ENCODE data around the gene CALN1.
"Not testable (repeated sequence)": the region's sequence is repeated elsewhere in the genome, so short reads cannot be mapped to it uniquely, and the experiment has no call there.

Gene CALN1

GRCh38 chr7:72412121-72412618, at the start of gene CALN1:
Gene CALN1 (minus strand): TSS chr7:72412338.
- not testable (repeated sequence) for DNase-seq (ENCODE audit: low read depth in 2 of 2)

- DNase-seq (ENCODE audit: low read depth in 2 of 2), result no peak
These were observed 41.3 kb upstream of the CALN1 start for GRCh38 chr7:72453471-72453870.

DNA sequence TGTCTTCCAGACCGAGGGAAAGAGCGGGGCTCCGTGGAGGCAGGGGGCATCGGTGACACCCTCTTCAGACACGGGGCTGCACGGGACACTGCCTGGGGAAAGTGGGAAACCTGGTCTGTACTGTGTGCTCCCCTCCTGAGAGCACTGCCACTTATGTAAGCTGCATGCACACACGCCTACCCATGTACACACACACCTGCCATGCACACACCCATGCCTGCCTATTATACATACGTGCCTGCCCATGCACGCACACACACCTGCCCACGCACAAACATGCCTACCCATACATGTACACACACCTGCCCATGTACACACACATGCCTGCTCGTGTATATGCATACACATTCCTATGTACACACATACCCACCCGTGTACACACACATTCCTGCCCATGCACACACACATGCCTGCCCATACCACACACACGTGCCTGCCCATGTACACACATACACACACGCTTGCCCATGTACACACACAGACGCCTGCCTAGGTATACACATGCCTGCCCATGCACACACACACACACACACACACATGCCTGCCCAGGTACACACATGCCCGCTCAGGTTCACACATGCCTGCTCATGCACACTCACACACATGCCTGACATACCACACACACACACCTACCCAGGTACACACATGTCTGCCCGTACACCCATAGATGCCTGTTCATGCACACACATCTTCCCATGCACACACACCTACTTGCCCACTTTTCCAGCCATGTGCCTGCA, 35.5 kb upstream of the CALN1 start:
- DNase-seq (ENCODE audit: low read depth in 2 of 2), result no peak

- DNase-seq (ENCODE audit: low read depth in 2 of 2), result no peak
These were observed 34.7 kb upstream of the CALN1 start for GRCh38 chr7:72446591-72447462.

GRCh38 chr7:72446131-72446530, 34.0 kb upstream of the CALN1 start:
- no peak for DNase-seq (ENCODE audit: low read depth in 2 of 2)

GRCh38 chr7:72445580-72445979, 33.4 kb upstream of the CALN1 start:
- no peak for DNase-seq (ENCODE audit: low read depth in 2 of 2)

DNA sequence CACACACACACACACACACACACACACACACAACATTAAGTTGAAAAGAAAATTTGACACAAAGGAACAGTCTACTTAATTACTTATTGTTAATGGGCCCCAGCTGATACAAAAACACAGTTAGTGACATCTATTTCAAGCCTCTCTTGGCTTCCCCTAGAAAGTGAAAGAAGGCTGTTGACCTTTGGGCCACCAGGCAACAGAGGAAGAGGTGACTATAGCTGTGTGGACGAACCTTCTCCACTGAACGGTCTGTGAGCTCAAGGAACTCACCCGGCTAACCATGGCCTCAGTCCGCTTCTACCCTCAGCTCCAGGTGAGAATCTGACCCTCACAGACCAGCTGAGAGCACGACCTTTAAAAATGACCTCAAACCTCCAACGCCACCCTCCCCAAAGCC, 32.9 kb upstream of the CALN1 start:
- no peak for DNase-seq (ENCODE audit: low read depth in 2 of 2)

DNA sequence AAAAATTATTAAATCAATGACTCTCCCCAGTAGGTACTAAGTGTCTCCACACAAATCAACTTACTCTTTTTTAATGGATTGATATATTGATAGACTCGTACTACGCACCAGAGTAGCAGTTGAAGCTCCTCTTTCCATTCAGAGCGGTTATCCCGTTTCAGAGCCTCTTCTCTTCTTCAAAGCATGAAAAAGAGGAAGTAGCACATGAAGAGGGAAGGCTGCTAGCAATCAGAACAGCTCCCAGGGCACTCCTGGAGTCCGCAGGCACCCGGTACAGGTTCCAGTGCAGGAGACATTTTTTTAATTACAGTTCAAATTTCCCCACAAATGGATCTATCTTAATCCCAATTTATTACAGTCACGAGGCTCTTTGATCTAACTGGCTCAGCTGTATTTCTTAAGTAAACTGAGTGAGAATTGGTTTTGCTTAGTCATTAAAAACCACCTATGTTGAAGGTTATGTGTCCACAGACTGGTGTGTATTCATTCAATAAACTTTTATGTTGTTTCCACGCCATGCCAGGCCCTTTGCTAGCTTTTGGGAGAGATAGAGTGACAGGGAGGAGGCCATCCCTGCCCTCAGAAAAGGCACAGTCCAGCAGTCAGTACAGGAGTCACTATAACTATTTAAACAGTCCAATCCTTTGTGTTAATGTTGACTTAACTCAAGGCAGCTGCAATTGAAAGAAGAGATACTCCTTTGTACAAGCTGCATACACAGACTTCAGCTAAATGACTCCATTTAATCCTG, 32.1 kb upstream of the CALN1 start:
- no peak for DNase-seq (ENCODE audit: low read depth in 2 of 2)

GRCh38 chr7:72441791-72442190, 29.7 kb upstream of the CALN1 start:
- no peak for DNase-seq (ENCODE audit: low read depth in 2 of 2)

DNA sequence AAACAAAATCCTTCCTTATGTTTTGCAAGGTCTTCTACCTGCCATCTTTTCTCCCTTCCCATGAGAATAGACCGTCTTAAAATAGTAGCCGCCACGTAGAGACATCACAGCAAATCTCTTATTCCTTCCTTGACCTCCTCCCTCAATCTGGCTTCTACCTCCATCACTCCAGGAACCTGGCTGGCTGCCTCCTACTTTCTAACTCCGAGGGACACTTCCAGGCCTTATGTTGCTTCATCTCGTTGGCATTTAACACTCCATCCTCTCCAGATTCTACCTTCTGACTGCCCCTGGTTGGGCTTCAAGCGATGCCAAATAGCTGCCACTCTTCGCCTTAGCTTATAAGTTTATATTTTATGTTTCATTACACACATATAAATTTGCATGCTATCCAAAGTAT, 26.4 kb upstream of the CALN1 start:
- DNase-seq (ENCODE audit: low read depth in 2 of 2), result no peak

GRCh38 chr7:72437610-72438009, 25.5 kb upstream of the CALN1 start:
- no peak for DNase-seq (ENCODE audit: low read depth in 2 of 2)

GRCh38 chr7:72437061-72437585, 25.0 kb upstream of the CALN1 start:
- no peak for DNase-seq (ENCODE audit: low read depth in 2 of 2)

DNA sequence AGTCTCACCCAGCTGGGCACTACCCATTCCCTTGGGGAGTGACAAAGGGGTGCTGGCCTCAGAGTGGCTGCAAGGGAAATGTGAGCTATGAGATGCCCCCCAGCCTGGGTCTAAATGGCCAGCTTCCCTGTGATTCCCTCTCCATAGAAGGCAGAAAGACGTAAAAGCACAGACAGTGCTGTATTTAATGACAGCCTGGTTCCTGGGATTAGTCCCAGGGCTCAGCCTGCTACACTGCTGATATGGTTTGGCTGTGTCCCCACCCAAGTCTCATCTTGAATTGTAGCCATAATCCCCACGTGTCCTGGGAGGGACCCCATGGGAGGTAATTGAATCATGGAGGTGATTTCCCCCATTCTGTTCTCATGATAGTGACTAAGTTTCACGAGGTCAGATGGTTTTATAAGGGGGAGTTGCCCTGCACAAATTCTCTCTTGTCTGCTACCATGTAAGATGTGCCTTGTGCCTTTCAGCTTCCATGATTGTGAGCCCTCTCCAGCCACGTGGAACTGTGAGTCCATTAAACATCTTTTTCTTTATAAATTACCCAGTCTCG, 23.9 kb upstream of the CALN1 start:
- DNase-seq (ENCODE audit: low read depth in 2 of 2), result no peak

- DNase-seq (ENCODE audit: low read depth in 2 of 2), result no peak
These were observed 23.2 kb upstream of the CALN1 start for GRCh38 chr7:72435366-72435765.

DNA sequence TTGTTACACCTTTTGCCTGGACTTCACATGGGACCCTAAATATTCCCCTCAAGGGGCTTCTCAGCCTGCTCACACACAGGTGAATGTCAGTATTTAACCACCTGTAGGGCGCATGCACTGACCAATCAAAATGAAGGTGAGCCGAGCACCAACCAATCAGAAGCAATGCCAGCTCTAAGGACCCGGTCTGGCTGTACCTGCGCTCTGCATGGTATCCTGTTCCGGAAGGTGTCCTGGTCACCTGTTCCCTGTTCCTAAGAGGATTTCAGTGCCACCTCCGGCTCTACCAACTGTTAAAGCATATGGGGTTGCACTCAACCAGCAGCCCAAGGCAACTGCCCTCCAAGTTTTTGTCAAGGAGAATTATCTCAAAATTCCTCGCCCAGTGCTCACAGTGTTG, 18.4 kb upstream of the CALN1 start:
- no peak for DNase-seq (ENCODE audit: low read depth in 2 of 2)

DNA sequence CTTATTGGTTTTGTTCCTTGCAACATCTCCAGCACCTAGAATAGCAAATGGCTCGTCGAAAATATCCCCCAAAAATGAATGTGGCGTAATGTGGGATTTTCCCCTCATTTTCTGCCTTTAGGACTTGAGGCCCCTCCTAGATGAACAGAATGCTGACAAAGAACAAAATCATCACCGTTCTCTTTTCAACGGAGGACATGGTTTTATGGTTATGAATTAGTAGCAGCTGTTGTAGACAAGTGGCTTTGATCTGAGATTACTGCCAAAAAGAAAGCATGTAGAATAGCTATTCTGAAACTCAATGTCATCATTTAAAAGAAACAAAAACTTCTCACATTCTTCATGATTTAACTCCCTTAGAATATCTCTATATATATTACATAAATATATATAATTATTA, 17.2 kb upstream of the CALN1 start:
- no peak for DNase-seq (ENCODE audit: low read depth in 2 of 2)

DNA sequence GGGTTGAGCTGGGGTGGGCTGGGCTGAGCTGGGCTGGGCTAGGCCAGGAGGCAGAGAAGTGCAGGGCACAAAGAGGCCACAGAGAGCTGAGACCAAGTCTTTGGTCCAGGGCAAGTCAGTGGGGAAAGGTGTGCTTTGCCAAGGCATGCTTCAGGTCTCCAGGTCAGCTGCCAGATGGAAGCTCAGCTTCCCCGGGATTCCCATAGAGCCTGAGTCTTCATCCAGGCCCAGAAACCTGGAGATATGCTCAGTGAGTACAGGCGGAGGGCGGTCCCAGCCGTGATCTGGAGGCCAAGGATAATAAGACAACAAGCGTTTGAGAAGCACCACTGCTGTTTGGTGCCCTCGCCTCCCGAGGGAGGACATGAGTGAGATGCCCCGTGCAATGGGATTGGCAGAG, 4.7 kb upstream of the CALN1 start:
- no peak for DNase-seq (ENCODE audit: low read depth in 2 of 2)

DNA sequence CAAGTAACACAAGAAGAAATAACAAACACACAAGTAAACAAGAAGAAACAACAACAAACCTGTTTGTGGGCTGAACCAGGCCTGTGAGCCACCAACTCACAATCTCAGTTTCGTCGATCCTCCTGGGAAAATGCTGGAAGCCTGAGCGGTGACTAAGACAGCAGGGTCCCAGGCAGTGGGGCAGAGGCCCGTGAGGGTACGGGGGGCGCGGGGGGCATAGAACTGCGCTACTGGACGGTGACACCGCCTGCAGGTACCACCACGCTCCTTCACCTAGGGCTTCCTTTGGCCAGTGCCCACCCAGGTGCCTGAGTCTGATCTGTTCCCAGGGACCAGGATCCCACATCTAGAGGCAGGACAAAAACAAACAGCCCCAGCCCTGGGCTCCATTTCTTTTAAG, 3.4 kb upstream of the CALN1 start:
- DNase-seq (ENCODE audit: low read depth in 2 of 2), result no peak

DNA sequence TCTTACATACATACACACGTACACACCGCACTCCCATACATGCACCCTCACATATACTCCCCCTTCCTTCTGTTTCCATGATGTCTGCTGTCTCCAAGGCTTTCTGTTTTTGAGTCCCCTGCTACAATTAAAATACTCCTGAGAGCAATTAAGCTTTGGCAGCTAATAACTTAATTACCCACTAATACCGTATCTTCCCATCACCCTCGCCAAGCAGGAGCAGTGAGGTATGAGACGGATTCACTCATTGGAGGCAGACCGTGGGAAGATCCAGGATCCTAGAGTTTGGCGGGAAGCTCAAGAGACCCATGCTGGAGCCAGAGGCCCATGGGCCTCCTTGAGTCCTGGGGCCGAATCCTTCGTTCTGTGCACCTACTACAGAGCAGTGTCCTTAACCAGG, 1.7 kb upstream of the CALN1 start:
- no peak for DNase-seq (ENCODE audit: low read depth in 2 of 2)

GRCh38 chr7:72413290-72413689, 1.2 kb upstream of the CALN1 start:
- no peak for DNase-seq (ENCODE audit: low read depth in 2 of 2)

GRCh38 chr7:72411419-72411818, 719 bp downstream of the CALN1 start:
- no peak for DNase-seq (ENCODE audit: low read depth in 2 of 2)

DNA sequence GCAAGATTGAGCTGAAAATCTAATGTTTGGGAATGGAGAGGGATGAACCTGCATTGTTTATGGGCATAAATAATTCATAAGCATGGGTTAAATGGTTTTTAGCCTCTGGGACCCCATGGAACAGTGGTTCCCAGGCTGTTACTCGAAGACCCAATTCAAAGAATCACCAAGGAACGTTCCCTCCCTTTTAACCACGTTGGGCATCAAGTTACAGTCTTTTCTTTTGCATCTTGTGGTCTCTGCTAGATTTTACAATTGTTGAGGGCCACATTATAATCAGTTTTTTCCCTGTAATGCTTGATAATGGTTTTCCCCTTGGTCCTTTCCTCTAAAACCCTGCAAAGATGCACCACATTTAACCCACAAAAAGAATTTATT, 2.5 kb downstream of the CALN1 start:
- DNase-seq (ENCODE audit: low read depth in 2 of 2), result no peak
